ENCODE measurements around the gene TBCD.

The TBCD gene

GRCh38 chr17:82884970-82885353 lies 133.1 kb downstream of the TBCD start:
- H3K27me3 Mint-ChIP-seq: no peaks in the 10 kb centered on the region
- H3K4me3 Mint-ChIP-seq: no peak overlapping the region
- peaks cover 74% of the 10 kb centered on the region for H3K4me1 Mint-ChIP-seq (ENCODE audit: low read depth)
- H3K36me3 Mint-ChIP-seq (ENCODE audit: low read depth): peaks cover 26% of the 10 kb centered on the region
- H3K27ac Mint-ChIP-seq: peak overlapping the region; percentile 85
- no peaks in the 10 kb centered on the region for H3K9me3 Mint-ChIP-seq

GRCh38 chr17:82887255-82888164 lies 135.6 kb downstream of the TBCD start:
- Mint-ChIP-seq H3K4me3 (no peak overlapping the region), H3K27ac (peak overlapping the region; percentile 43), H3K9me3 (no peaks in the 10 kb centered on the region), H3K36me3 (ENCODE audit: low read depth) (peaks cover 28% of the 10 kb centered on the region), H3K4me1 (ENCODE audit: low read depth) (peaks cover 66% of the 10 kb centered on the region), H3K27me3 (no peaks in the 10 kb centered on the region)

GRCh38 chr17:82888583-82889495 lies 137.0 kb downstream of the TBCD start:
- Mint-ChIP-seq H3K4me1 (ENCODE audit: low read depth) (peaks cover 66% of the 10 kb centered on the region), H3K4me3 (no peak overlapping the region), H3K27me3 (no peaks in the 10 kb centered on the region), H3K9me3 (no peaks in the 10 kb centered on the region), H3K36me3 (ENCODE audit: low read depth) (peaks cover 38% of the 10 kb centered on the region), H3K27ac (no peak overlapping the region)

GRCh38 chr17:82889496-82890338 lies 137.9 kb downstream of the TBCD start:
- H3K9me3 Mint-ChIP-seq: no peaks in the 10 kb centered on the region
- no peak overlapping the region for H3K27ac Mint-ChIP-seq
- peaks cover 66% of the 10 kb centered on the region for H3K4me1 Mint-ChIP-seq (ENCODE audit: low read depth)
- H3K36me3 Mint-ChIP-seq (ENCODE audit: low read depth): peaks cover 42% of the 10 kb centered on the region
- no peaks in the 10 kb centered on the region for H3K27me3 Mint-ChIP-seq
- no peak overlapping the region for H3K4me3 Mint-ChIP-seq

- H3K4me1 Mint-ChIP-seq (ENCODE audit: low read depth): peaks cover 66% of the 10 kb centered on the region
- H3K27ac Mint-ChIP-seq: peak overlapping the region; percentile 41
- no peaks in the 10 kb centered on the region for H3K27me3 Mint-ChIP-seq
- H3K36me3 Mint-ChIP-seq (ENCODE audit: low read depth): peaks cover 46% of the 10 kb centered on the region
- H3K9me3 Mint-ChIP-seq: no peaks in the 10 kb centered on the region
- no peak overlapping the region for H3K4me3 Mint-ChIP-seq
Observed at GRCh38 chr17:82890339-82890730, 138.5 kb downstream of the TBCD start.

GRCh38 chr17:82890926-82891678 lies 139.2 kb downstream of the TBCD start:
- Mint-ChIP-seq H3K9me3 (no peaks in the 10 kb centered on the region), H3K36me3 (ENCODE audit: low read depth) (peaks cover 48% of the 10 kb centered on the region), H3K27ac (no peak overlapping the region), H3K4me3 (no peak overlapping the region), H3K27me3 (no peaks in the 10 kb centered on the region), H3K4me1 (ENCODE audit: low read depth) (peaks cover 60% of the 10 kb centered on the region)

- H3K4me3 Mint-ChIP-seq: no peak overlapping the region
- peak overlapping the region; percentile 43 for H3K27ac Mint-ChIP-seq
- H3K4me1 Mint-ChIP-seq (ENCODE audit: low read depth): peaks cover 55% of the 10 kb centered on the region
- H3K27me3 Mint-ChIP-seq: no peaks in the 10 kb centered on the region
- H3K9me3 Mint-ChIP-seq: no peaks in the 10 kb centered on the region
- peaks cover 47% of the 10 kb centered on the region for H3K36me3 Mint-ChIP-seq (ENCODE audit: low read depth)
Observed at GRCh38 chr17:82891911-82892310, 140.0 kb downstream of the TBCD start.

- H3K27ac Mint-ChIP-seq: peak overlapping the region; percentile 80
- no peaks in the 10 kb centered on the region for H3K9me3 Mint-ChIP-seq
- H3K4me3 Mint-ChIP-seq: peak overlapping the region; percentile 60
- peaks cover 40% of the 10 kb centered on the region for H3K36me3 Mint-ChIP-seq (ENCODE audit: low read depth)
- no peaks in the 10 kb centered on the region for H3K27me3 Mint-ChIP-seq
- peaks cover 43% of the 10 kb centered on the region for H3K4me1 Mint-ChIP-seq (ENCODE audit: low read depth)
Observed at GRCh38 chr17:82892899-82893565, 141.2 kb downstream of the TBCD start.

GRCh38 chr17:82893779-82894178 lies 141.9 kb downstream of the TBCD start:
- Mint-ChIP-seq H3K4me1 (ENCODE audit: low read depth) (peaks cover 40% of the 10 kb centered on the region), H3K36me3 (ENCODE audit: low read depth) (peaks cover 45% of the 10 kb centered on the region), H3K27ac (peak overlapping the region; percentile 80)

GRCh38 chr17:82894389-82894788 lies 142.5 kb downstream of the TBCD start:
- Mint-ChIP-seq H3K4me1 (ENCODE audit: low read depth) (peaks cover 40% of the 10 kb centered on the region), H3K9me3 (no peaks in the 10 kb centered on the region), H3K27me3 (no peaks in the 10 kb centered on the region), H3K27ac (peak overlapping the region; percentile 80), H3K36me3 (ENCODE audit: low read depth) (peaks cover 46% of the 10 kb centered on the region), H3K4me3 (peak overlapping the region; percentile 60)

More at GRCh38 chr17:82893779-82894178, 141.9 kb downstream of the TBCD start:
- no peaks in the 10 kb centered on the region for H3K27me3 Mint-ChIP-seq
- H3K4me3 Mint-ChIP-seq: peak overlapping the region; percentile 60
- H3K9me3 Mint-ChIP-seq: no peaks in the 10 kb centered on the region

GRCh38 chr17:82895087-82895486 lies 143.2 kb downstream of the TBCD start:
- Mint-ChIP-seq H3K4me3 (no peak overlapping the region), H3K27ac (no peak overlapping the region), H3K4me1 (ENCODE audit: low read depth) (peaks cover 46% of the 10 kb centered on the region), H3K9me3 (no peaks in the 10 kb centered on the region), H3K27me3 (no peaks in the 10 kb centered on the region), H3K36me3 (ENCODE audit: low read depth) (peaks cover 43% of the 10 kb centered on the region)

GRCh38 chr17:82896071-82897000 lies 144.5 kb downstream of the TBCD start:
- H3K4me1 Mint-ChIP-seq (ENCODE audit: low read depth): peaks cover 48% of the 10 kb centered on the region
- H3K36me3 Mint-ChIP-seq (ENCODE audit: low read depth): peaks cover 47% of the 10 kb centered on the region
- H3K27me3 Mint-ChIP-seq: no peaks in the 10 kb centered on the region
- H3K27ac Mint-ChIP-seq: no peak overlapping the region
- H3K4me3 Mint-ChIP-seq: no peak overlapping the region
- no peaks in the 10 kb centered on the region for H3K9me3 Mint-ChIP-seq
